Hematopoietic multipotent progenitor cell treated with erythropoietin and hydrocortisone succinate and interleukin-3 and kit ligand, for 4 days (in vitro differentiated cells): Measurements from ENCODE around the gene HEATR3.

Experiments used
- DNase-seq: peaks from one replicate; pipeline ENCODE4 v3.0.0-alpha.2; 2015

Gene HEATR3

GRCh38 chr16:50065624-50066481, at the start of gene HEATR3:
Gene HEATR3 (plus strand): TSS chr16:50065970. CDS start chr16:50066132, 162 bp downstream.
- peak; percentile 97 for DNase-seq

GRCh38 chr16:50017553-50017952, 48.2 kb upstream of the HEATR3 start:
- no peak for DNase-seq

- DNase-seq, result peak; percentile 46
Measured at GRCh38 chr16:50021544-50021943, 44.2 kb upstream of the HEATR3 start.

DNA sequence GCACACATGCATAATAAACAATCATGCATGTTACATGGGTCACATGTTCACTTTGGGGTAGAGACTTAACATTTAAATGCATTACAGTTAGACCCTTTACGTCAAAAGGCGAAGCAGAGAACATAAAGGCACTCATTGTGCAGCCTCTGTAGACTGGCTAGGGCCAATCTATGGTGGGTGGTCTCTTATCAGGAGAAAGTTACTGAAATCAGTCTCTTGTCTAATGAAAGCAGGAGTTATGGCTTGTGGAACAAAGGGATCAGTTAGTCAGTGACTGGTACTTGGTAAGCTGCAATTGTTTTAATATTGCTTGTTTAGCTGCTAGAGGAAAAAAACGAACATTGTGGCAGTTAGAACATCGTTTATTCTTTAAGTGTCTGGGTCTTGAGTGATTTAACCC, 42.1 kb upstream of the HEATR3 start:
- no peak for DNase-seq

DNA sequence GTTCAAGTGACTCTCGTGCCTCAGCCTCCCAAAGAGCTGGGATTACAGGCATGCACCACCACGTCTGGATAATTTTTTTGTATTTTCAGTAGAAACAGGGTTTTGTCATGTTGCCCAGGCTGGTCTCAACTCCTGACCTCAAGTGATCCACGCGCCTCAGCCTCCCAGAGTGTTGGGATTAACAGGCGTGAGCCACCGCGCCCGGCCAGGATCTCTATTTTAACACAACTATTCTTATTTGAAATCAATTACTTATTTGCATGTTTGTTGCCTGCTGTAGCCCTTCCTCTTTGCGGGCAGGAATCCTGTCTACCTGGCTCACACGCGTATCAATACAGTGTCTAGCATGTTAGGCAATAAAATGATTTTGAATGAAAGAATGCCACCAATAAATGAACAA, 41.6 kb upstream of the HEATR3 start:
- DNase-seq, result no peak

GRCh38 chr16:50024684-50025536, 40.9 kb upstream of the HEATR3 start, which contains the start of gene CNEP1R1:
Gene CNEP1R1 (plus strand): TSS chr16:50025225. CDS start chr16:50025316, 91 bp downstream.
- DNase-seq, result peak; percentile 98

- DNase-seq, result peak; percentile 56
Measured at GRCh38 chr16:50025537-50025931, 40.2 kb upstream of the HEATR3 start.

DNA sequence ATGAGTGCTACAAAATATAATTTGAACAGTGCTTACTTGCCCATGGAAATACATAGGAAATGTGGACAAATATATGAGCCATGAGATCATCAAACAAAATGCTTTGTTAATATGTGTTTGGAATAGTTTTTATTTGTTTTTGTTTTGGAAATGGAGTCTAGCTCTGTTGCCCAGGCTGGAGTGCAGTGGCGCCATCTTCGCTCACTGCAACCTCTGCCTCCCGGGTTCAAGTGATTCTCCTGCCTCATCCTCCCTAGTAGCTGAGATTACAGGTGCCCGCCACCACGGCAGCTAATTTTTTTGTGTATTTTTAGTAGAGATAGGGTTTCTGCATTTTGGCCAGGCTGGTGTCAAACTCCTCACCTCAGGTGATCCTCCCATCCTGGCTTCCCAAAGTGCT, 37.9 kb upstream of the HEATR3 start:
- no peak for DNase-seq

GRCh38 chr16:50035468-50035992, 30.2 kb upstream of the HEATR3 start:
- no peak for DNase-seq

GRCh38 chr16:50036426-50036825, 29.3 kb upstream of the HEATR3 start:
- DNase-seq, result no peak

DNA sequence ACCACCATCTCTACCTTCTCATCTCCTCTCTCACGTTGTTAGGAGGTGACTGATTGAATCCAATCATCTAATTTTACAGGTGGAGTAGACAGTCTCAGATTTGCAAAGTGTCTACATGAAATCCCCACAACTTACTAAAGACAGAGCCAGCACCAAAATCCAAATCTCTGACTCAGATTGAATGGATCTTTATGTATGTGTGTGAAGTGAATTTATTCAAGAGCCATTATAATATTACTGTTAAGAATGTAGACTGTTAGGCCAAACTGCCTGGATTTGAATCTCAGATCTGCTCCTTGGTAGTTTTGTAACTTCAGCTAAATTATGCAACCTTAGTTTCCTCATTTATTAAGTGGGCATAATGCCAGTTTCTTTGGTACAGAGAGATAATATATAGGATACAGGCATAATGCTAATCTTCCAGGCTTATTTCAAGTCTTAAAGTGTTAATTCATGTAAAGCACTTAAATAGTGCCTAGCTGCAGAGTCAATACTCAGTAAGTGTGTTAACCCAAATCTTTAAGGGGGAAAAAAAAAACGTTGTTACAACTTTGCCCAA, 28.0 kb upstream of the HEATR3 start:
- DNase-seq, result peak; percentile 85

- DNase-seq, result peak; percentile 56
Measured at GRCh38 chr16:50038286-50038685, 27.5 kb upstream of the HEATR3 start.

DNA sequence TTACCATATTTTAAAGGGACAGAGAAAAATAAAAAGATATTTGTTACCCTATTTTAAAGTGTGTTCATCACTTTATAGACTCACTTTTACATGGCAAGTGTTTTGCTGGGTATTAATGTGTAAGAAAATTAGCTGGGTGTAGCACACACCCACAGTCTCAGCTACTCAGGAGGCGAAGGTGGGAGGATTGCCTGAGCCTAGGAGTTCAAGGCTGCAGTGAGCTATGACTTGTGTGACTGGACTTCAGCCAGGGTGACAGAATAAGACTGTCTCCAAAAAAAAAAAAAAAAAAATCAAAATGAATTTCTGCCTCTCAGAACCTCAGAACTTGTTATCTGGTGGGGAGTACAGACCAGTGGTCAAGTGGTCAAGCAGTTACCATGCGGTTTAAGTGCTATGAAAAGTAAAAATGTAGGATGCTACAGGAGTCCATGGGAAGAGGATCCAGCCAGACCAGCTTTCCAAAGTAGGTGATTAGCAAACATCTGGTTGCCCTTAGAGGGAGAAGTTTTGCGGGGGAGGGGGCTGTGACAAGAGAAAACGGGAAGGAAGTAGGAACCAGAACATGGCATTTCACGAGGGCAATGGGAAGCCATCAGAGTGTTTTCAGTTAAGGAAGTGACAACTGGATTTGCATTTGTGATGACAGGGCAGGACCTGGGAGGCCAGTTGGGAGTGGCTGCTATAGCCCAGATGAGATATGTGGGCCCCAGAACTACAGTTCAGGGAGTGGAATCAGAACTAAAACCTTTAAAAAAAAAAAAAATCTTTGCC, 26.8 kb upstream of the HEATR3 start:
- peak; percentile 78 for DNase-seq

DNA sequence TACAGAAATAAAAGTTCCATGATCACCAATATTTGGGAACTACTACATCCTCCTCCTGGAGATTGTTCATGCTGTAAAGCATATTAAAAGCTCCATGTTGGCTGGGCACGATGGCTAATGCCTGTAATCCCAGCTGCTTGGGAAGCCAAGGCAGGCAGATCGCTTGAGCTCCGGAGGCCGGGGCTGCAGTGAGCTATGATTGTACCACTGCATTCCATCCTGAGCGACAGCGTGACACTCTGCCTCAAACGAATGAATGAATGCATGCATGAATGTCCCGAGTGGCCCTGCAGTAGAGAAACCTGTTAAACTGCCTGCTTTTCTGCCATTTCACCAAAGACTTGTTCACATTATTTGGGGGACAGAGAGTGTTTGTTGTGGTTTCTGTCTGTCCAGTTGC, 25.8 kb upstream of the HEATR3 start:
- no peak for DNase-seq

DNA sequence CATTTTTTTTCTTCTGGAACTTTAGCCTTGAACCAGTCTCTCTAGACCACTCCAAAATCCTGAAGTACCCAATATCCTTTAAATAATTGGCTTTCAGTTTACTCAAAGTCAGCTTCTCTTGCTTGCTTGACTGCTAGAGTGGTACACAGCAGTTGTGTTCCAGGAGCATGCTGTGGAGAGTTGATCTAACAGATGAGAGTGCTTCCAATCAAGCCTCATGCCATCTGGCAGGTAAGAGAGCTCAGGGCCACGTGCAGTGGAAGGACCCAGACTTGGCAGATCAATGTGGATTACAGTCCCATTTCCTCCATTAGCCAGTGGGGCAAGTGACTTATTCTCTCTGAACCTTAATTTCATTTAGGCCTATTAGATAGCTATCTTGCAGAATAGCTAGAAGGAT, 25.1 kb upstream of the HEATR3 start:
- DNase-seq, result no peak

DNA sequence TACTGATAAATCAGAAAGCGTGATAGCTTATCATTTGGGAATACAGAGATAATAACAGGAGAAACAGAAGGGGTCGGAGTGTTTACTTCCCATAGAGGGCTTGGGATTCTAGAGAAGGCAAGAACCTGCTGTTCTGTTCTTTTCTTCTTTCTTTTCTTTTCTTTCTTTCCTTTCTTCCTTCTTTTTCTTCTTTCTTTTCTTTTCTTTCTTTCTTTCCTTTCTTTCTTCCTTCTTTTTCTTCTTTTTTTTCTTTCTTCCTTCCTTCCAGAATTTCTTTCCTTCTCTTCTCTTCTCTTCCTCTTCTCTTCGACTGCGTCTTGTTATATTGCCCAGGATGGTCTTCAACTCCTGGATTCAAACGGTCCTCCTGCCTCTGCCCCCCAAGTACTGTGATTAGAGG, 22.4 kb upstream of the HEATR3 start:
- no peak for DNase-seq

DNA sequence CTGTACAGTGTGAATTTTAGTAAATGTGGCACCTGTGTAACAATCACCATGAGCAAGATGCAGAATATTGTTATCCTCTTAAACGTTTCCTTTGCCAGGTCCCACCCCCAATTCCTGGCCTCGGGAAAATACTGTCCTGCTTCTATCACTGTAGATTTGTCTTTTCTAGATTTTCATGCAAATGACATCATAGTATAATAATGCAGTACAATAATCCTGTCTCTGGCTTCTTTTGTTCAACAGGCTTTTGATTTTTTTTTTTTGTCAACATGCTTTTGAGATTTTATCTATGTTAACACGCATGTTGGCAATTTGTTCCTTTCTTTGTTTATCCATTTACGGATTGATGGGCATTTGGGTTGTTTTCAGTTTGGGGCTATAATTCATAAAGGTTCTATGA, 20.4 kb upstream of the HEATR3 start:
- DNase-seq, result no peak

GRCh38 chr16:50046853-50047252, 18.9 kb upstream of the HEATR3 start:
- no peak for DNase-seq

- no peak for DNase-seq
Measured at GRCh38 chr16:50047864-50048263, 17.9 kb upstream of the HEATR3 start.

- DNase-seq, result no peak
Measured at GRCh38 chr16:50050802-50051201, 15.0 kb upstream of the HEATR3 start.

GRCh38 chr16:50056226-50056625, 9.5 kb upstream of the HEATR3 start:
- DNase-seq, result no peak

GRCh38 chr16:50058091-50058771, 7.5 kb upstream of the HEATR3 start:
- DNase-seq, result no peak
